Measurements from ENCODE around the gene UNC13B.

UNC13B gene

DNA sequence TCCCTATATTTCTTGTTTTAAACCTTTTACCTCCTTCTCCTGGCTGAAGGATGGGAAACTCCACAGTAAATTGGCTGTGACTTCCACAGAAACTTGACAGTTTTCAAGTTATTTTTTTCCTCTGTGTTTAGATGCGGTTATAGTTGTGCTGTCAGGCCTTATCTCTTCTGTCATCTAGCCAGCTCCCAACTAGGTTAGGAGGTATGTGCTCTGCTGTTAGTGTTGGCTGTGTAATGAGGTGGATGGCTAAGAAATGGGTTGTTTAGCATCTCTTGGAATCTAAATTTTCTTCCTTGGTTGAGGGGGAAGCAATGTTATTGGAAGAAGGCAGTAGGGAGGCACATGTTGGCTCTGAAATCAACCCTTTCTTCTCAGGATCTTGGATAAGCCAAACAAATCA lies 178.2 kb downstream of the UNC13B start:
- DNase-seq: no peak

DNA sequence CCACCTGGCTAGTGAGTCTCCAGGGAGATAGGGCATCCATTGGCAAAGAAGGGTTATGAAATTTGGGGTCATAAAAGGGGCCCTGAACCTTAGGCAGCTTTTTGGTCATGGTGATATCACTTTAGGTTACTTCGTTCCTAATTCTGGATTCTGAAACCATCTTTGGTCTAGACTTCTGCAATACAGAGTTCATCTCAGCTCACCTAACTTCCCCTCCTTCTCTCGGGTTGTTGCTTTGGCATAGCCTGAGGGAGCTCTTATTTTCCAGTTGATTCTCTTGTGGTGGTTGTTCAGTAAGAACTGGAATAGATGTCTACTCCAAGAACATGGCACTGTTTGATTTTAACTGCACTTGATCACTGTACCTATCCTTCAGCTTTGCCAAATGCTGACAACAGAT lies 179.2 kb downstream of the UNC13B start:
- no peak for DNase-seq

DNA sequence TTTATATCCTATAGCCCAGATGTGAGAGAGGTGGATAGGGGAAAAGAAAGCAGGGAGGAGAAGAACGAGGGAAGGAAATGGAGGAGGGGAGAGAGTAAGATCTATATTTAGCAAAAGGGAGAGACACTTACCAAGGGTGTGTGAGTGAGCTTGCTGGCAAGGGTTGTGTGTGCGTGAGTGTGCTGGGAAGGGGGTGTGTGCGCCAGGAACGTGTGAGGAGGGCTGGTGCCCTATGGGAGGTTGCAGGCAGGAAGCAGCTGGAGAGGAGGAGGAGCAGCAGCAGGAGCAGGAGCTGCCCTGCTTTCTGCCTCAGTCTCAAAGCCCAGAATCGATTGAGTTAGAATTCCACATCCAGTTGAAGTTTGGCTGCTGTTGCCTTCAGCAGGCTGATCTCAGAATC lies 179.8 kb downstream of the UNC13B start:
- DNase-seq: no peak

DNA sequence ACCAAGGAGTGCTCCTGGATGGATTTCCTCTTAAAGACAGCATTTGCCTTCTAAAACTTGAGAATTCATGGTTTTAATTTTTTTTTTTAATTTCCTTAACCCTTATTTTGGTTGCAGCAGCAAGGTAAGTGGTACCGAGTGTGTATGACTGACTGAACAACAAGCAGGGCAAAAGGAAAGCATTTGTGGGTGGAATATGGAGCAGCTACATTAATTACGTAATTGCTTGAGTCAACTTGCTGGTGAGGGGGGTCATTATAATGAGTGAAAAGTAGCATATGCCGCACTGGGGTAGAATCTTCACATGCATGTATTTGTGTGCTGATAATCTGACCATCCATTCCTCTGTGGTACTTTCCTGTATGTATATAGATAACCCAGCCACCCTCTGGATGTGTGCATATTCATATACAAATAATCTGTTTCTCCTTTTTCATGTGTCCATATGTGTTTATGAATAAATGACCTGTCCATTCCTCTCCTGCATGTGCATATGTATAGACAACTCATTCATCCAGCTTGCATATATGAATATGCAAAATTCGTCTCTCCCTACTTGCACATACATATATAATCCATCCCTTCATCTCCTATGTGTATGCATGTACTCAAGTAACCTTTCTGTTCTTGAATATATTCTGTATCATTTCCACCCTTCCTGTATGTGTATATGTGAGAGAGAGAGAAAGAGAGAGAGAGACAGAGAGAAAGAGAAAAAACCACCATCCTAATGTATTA lies 180.6 kb downstream of the UNC13B start:
- DNase-seq: no peak

DNA sequence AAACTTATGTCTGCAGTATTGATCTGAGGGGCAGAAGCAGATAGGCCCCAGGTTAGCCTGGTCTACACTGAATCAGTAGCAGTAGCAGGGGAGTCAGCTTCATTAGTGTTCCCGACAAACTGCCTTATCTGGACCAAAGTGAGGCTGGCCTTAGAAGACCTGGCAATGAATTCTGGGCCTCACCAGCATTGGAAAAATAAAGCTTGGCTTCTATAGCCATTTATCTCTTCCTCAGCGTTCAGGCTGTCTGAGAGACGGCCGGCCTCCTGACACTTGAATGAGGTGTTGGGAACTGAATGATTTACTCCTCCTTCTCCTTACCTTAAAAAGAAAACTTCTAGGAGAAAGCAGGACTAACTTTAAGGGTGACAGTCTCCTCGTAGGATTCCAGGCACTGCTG lies 186.3 kb downstream of the UNC13B start:
- no peak for DNase-seq

DNA sequence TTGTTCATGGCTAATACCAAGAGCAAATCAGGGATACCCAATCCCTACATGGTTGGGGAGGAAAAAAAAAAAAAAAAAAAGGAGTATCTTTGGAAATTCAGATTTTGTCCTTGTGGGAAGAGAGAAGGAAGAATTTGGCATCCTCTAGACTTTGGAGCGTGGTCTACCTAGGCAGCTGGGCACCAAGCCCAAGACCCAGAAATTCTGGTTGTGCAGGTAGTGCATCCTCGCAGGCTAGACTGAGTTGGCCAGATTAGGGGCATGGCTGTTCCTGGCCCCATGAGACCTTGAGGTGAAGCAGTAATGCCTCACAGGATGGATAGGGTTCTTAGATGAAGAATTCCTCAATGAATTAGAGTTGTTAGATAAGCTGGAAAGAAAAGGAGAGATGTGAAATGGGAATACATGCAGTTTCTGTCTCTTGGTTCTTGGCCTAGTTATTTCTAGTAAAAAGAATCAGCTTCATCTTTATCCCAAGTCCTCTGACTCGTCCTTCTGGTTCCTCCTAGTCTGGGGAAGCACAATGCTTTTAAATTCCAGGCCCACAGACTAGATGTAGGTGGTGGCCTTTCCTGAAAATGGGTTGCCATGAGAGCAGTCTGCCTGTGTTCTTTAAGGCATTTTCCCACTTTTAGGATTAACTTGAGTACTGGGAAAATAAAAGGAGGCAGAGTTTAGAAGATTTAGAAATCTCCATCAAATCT lies 187.6 kb downstream of the UNC13B start:
- no peak for DNase-seq

DNA sequence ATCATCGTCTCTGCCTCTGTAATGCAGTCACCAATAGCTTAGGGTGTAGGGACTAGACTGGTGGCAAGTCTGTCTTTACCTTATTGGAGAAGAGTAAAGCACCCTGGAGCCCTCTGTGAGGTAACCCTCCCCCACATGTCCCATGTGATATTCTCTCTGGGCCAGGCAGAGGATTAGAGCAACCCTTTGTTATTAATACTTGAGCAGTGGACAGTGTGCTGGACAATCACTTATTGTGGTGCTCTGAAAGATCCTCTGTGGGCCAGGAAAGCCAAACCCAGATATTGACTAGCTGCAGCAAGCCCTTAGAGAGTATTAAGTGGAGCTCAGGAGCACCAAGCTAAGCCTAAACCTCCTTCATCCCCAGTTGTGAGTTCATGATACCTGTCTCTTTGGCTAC lies 188.4 kb downstream of the UNC13B start:
- no peak for DNase-seq

DNA sequence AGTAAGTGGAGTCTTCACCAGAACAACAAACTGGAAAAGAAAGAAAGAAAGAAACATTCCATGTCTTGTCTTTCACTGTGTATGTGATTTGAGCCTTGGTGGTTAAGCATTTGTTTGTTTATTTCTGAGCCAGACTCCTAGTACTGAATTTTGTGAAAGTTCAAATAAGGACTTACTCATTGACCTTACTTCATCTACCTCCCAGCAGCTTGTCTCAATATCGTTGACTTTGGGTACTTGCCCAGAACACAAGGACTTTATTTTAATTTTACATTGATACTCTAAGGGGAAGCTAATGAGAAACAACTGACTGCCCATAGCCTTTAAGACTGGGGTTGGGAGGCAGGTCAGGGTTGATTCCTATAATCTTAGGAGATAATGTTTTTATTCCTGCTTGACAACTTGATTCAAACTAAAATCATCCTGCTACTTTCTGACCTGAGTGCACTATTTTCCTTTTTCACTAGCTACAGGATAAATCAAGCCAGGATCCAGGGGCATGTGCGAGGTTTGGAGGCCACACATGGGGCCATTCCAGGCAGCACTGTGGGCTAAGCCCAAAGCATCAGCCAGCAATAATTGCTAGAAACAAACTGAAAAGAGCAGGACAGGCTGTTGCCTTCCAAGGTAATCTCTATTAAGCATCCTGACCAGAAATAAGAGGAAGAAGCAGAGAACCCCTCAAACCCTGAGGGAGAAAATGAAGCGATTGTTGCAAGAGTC lies 189.2 kb downstream of the UNC13B start:
- no peak for DNase-seq

DNA sequence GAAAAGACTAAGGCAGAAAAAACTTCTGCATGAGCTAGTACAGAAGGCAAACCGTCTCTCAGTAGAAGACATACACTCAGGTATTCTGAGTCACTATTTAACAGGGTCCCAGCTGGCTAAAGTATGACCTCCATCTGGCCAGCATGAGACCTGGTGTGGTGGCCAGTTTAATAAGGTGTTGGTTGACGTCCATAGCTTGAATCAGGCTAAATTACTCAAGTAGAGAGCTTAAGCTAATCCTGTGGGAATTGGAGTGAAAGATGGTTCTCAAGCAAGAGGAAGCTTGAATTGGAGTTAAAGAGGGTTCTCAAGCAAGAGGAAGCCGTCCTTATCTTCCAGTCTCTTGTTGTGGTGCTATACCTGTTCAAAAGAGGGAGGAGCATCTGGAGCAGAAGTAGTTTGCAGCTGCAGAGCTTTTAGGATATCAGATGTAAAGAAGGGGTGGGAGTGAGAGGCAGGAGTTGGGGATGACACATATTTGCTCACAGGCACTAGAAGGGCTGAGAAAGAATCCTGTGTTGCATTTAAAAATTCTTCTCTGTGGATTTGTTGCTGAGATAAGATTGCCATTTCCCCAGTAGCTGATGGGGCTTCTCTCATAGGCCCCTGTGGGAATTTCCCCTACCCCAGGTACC lies 192.0 kb downstream of the UNC13B start:
- peak; percentile 13 for DNase-seq

DNA sequence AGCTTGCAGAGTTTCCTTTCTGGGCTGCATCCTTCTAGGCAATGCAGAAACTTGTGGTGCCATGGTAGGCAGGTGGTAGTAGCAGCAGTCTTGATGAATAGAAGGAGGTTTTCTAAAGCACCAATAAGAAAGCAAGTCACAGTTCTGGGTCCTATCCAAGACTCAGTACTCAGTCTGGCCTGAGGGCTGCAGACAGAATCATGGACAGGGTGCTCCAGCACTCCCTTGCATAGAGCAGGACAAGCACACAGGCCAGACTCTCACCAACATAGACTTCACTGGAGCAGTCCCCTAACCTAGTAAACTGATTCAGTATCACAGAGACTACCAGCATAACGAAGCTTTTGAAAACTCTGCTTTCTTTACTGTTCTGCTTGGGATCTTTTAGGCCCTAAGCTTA lies 194.1 kb downstream of the UNC13B start:
- no peak for DNase-seq

DNA sequence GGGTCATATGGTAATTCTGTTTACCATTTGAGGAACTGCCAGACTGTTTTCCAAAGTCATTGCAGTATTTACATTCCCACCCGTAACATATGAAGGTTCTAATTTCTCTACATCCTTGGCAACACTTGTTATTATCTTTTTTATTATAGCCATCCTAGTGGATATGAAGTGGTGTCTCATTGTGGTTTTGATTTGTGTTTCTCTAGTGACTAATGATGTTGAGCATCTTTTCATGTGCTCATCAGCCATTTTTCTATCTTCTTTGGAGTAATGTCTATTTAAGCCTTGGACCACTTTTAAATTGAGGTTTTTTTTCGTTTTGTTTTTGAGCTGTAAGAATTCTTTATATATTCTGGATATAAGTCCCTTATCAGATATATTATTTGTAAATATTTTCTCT lies 195.3 kb downstream of the UNC13B start:
- no peak for DNase-seq

DNA sequence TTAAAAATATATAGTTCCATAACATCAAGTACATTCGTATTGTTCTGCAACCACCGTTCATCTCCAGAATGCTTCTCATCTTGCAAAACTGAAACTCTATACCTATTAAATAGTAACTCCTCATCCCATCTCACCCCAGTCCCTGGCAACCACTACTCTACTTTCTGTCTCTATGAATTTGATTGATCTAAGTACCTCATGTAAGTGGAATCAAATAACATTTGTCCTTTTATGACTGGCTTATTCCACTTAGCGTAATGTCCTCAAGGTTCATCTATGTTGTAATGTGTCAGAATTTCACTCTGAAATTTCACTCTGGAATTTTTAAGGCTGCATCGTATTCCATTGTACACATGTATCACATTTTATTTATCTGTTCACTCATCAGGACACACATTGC lies 196.0 kb downstream of the UNC13B start:
- DNase-seq: no peak

DNA sequence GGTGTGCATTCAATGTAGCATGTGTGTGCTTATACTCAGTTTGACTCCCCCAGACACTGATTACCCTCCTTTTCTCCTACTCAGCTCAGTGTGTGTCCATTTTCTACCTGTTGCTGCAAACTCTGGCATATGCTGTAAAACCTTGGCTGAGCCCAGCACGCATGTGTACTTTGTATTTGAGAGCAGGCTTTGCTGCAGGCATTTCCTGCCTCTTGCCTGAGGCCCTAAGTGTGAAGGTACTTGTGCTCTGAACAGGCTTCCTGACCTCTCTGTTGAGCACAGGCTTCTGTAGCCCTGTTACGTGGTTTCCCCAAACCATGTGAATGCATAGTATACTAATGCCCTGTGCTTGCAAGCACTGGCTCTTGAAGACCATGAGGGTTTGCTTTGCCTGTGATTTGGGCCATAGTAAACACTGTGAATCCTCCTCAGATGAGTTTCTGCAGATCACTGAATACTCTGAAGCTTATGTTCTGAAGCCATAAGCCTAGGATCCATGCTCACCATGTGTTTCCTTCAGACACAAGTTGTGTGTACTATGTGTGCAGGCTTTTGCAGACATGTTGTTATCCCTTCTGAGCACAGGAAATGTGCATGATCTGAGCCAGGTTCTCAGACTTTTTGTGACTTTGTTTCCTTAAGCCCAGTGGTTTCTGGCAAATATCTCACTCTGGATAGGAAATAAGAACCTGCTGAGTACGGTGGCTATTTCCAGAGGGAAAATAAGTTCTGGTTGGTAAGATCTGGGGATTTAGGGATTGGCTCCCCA lies 203.2 kb downstream of the UNC13B start:
- DNase-seq: no peak

DNA sequence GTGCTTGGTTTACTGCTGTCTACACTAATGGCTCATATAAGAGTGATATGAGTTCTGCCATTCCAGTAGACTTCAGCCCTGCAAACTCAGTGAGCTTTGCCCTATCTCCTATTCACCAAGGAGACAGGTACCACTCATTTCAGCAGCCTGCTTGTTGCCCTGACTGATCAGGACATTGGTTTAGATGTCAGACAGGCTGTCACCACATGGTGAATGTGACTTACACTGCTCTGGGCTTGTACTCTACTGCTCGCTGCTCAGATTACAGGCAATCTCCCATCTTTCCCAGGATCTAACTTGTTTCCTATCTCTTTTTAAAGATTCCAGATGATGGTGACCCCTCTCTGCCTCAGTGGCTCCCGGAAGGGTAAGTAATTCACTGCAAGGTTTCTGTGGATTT lies 204.8 kb downstream of the UNC13B start:
- no peak for DNase-seq

DNA sequence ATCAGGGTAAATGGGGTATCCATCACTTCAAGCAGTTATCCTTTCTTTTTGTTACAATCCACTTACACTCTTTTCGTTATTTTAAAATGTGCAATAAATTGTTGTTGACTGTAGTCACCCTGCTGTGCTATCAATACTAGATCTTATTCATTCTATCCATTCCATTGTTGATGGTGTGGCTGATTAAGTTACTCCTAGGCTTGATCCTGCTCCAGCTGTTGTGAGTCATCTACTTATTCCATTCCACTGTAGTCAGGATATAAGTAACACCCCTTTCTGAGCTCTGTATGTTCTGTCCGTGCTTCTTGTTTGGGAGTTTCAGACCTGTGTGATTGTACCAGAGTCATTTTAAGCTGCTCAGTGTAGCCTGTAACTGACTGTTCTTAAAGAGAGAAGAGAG lies 205.6 kb downstream of the UNC13B start:
- DNase-seq: peak; percentile 28

DNA sequence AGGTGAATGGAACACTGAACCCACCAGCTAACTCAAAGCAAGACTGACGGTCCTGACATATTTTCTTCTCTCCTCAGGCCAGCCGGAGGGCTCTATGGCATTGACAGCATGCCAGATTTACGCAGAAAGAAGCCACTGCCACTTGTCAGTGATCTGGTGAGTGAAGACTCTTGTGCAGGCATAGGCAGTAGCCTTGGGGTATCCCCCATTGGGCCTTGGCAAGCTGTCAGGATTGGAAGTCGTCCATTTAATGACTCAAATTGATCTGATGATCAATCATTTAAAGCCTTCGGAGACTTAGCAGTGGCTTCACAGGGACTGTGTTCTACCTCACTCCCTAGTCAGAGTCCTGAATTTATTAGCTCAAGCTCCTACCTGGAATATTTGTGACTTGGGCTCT lies 208.4 kb downstream of the UNC13B start:
- DNase-seq: no peak

DNA sequence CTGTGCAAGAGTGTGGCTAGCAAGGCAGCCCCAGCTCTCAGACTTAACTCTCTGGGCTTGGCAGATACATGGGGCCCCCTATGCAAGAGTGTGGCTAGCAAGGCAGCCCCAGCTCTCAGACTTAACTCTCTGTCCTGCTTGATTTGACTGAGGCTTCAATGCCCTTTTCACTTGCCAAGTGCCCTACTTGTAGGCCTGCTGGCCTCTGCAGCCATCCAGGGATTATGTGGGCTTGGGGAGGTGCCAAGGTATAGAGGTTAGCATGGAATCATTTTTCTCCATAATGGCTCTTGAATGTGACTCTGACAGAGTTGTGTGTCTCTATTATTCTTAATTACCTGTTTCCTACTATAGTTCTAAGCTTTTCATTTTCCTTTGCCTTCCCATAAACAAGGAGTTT lies 212.6 kb downstream of the UNC13B start:
- no peak for DNase-seq

DNA sequence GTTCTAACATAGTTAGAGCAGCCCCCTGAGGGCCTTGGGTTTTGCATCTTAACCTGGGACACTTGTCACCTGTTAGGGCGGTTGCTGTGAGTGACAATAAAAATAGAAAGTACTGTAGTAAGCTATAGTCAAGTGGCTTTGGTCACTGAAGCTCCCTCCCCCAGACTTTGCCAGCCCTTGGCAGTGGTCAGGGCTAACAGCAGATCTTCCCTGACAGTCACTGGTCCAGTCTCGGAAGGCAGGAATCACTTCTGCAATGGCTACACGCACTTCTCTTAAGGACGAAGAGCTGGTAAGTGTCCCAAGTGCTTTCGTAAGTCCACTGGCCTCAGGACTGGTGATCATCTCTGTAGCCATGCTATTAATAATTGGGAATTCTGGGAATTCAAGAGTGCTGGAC lies 213.1 kb downstream of the UNC13B start:
- no peak for DNase-seq

DNA sequence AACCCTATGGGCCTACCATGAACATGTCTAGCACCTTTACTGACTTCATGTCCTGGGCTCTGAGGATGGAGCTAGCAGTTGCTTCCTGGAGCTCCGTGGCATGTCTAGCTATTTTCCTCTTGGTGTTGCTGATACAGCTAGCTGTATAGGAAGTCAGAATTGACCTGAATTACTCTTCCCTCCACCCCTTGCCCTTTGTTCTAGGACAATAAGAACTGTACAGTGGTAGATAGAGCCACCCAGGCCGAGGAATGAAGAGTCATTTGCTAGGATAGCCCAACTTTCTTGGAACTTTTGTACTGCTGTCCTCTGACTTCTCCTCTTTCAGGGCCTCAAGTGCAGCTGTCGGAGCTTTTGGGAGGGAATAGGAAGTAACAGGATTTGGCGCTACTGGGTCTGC lies 218.2 kb downstream of the UNC13B start:
- DNase-seq: no peak

DNA sequence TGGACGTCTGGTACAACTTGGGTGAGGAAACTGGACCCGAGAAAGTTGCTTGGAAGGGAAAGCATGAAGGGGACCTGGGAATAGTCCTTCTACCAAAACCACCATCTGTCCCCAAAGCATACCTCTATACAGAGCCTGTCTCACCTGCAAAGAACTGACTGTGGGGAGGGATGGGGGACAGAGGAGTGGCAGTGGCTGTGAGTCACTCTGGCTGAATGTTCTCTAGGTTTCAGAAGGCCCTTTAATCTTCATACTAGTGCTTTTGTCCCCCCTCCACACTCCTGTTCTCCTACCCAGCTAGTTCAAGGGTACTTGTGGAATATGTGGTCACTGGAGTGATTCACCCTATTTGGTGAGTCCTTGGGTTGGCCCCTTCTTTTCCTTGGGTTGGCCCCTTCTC lies 218.8 kb downstream of the UNC13B start:
- DNase-seq: no peak

DNA sequence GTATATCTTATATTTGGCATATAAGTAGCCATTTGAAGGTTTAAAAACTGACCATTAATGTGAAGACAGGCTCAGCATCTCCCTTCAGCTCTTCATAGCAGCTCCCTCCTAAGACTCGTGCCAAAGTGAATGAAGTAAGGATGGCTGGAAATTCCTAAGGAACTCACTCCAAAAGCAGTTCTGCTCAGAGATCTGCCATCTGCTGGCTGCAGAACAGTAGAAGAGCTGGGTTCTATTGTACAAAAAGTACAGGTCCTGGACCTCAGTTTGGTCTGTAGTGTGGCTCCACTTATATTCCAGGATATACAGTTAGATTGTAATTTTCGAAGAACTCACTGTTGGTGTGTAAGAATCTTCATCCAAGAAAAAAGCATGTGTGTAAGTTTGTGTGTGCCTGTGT lies 223.2 kb downstream of the UNC13B start:
- DNase-seq: peak; percentile 4

DNA sequence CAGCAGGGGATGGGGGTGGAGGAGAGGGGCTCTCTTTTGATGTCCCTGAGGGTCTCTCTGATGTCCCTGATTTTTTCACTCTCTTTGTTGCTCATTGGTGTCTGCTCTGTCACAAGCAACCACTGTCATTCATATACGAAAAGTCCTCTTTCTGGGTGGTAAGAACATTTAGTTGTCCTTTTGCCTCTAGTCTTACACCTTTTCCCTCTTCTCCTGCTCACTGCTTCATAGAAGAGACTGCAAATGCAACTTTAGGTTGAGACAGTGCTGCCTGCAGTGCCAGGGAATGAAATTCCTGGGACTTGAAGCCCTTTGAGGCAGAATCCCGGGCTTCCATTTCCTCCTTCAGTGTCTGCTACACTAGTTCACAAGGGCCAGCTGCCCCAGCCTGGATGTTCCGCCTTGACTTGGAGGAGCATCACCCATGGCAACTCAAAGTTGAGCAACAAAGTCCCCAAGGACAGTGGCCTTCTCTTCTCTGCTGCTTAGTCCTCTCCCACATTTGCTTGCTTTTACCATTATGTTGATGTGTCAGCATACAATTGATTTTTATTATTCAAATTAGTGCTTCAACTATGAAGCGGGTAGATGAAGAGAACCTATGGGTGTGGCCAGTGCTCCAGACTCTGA lies 233.4 kb downstream of the UNC13B start:
- no peak for DNase-seq
